Neuronal stem cell (in vitro differentiated cells): ENCODE data around the gene DTX3L.

Source experiments
- DNase-seq: peaks from one replicate; pipeline ENCODE4 v3.0.0-alpha.2; 2013; ENCODE audit warnings: low spot score
- H2AFZ ChIP-seq: one replicate; pipeline ENCODE4 v1.6.1; 2013; ENCODE audit warnings: mild to moderate bottlenecking, low read length, inconsistent platforms
- H2AK5ac ChIP-seq: 2 replicates; pipeline ENCODE4 v1.6.1; 2013; ENCODE audit warnings: low read depth, mild to moderate bottlenecking, inconsistent platforms, low read length, moderate library complexity, mixed read lengths
- H2BK120ac ChIP-seq: 2 replicates; pipeline ENCODE4 v1.6.1; 2013; ENCODE audit warnings: low read depth, mild to moderate bottlenecking, inconsistent platforms, low read length, moderate library complexity, mixed read lengths
- H2BK12ac ChIP-seq: one replicate; pipeline ENCODE4 v1.6.1; 2013; ENCODE audit warnings: low read length, inconsistent platforms
- H2BK15ac ChIP-seq: 2 replicates; pipeline ENCODE4 v1.6.1; 2013; ENCODE audit warnings: mild to moderate bottlenecking, low read length, inconsistent platforms, mixed read lengths
- H2BK5ac ChIP-seq: one replicate; pipeline ENCODE4 v1.6.1; 2013; ENCODE audit warnings: inconsistent platforms, mild to moderate bottlenecking, low read length, moderate library complexity
- H3K14ac ChIP-seq: one replicate; pipeline ENCODE4 v1.6.1; 2013; ENCODE audit warnings: low read length, inconsistent platforms
- H3K18ac ChIP-seq: 2 replicates; pipeline ENCODE4 v1.6.1; 2013; ENCODE audit warnings: low read length, inconsistent platforms
- H3K23ac ChIP-seq: 2 replicates; pipeline ENCODE4 v1.6.1; 2013; ENCODE audit warnings: low read depth, mild to moderate bottlenecking, mixed read lengths, low read length, inconsistent platforms; ENCODE audit not compliant: poor library complexity
- H3K27ac ChIP-seq: replicated peaks from 3 replicates; pipeline ENCODE4 v1.5.1; 2013; ENCODE audit warnings: low read length, inconsistent platforms
- H3K27me3 ChIP-seq, 3 experiments: 2 replicates each; pipeline ENCODE4 v1.6.1; 2013; ENCODE audit warnings: low read length in 3 of 3, mild to moderate bottlenecking in 2 of 3, inconsistent platforms in 1 of 3, low read depth in 1 of 3, mixed read lengths in 1 of 3, moderate library complexity in 1 of 3; ENCODE audit not compliant: control insufficient read depth in 3 of 3, insufficient read depth in 3 of 3
- H3K36me3 ChIP-seq, 2 donors: replicated peaks in 1 of 2; 2 replicates each; pipeline ENCODE4 v1.6.1; 2013; ENCODE audit warnings: low read length in 2 of 2; ENCODE audit not compliant: control insufficient read depth in 2 of 2, insufficient read depth in 2 of 2
- H3K4ac ChIP-seq: 2 replicates; pipeline ENCODE4 v1.6.1; 2013; ENCODE audit warnings: inconsistent platforms, mild to moderate bottlenecking, low read length, moderate library complexity
- H3K4me1 ChIP-seq, 2 donors: 1 replicate in 1 of 2; 2 replicates in 1 of 2; pipeline ENCODE4 v1.6.1; 2013; ENCODE audit warnings: low read length in 2 of 2, low read depth in 1 of 2; ENCODE audit not compliant: control insufficient read depth in 2 of 2, insufficient read depth in 1 of 2
- H3K4me2 ChIP-seq: one replicate; pipeline ENCODE4 v1.6.1; 2013; ENCODE audit warnings: mild to moderate bottlenecking, low read length, inconsistent platforms; ENCODE audit not compliant: insufficient read depth, poor library complexity, severe bottlenecking
- H3K4me3 ChIP-seq, 2 donors: 2 replicates each; pipeline ENCODE4 v1.5.1; 2013; ENCODE audit warnings: low read length in 2 of 2, mild to moderate bottlenecking in 2 of 2, inconsistent platforms in 1 of 2, moderate library complexity in 1 of 2
- H3K79me1 ChIP-seq: one replicate; pipeline ENCODE4 v1.6.1; 2013; ENCODE audit warnings: low read depth, mild to moderate bottlenecking, inconsistent platforms, low read length, moderate library complexity
- H3K9ac ChIP-seq: one replicate; pipeline ENCODE4 v1.6.1; 2013; ENCODE audit warnings: mild to moderate bottlenecking, low read depth, low read length, inconsistent platforms; ENCODE audit not compliant: poor library complexity
- H3K9me3 ChIP-seq, 2 donors: replicated peaks in 1 of 2; 2 replicates each; pipeline versions ENCODE3 to v1.6.1; 2013; ENCODE audit warnings: low read length in 2 of 2, mild to moderate bottlenecking in 2 of 2, inconsistent platforms in 1 of 2, low read depth in 1 of 2, mixed read lengths in 1 of 2, moderate library complexity in 1 of 2; ENCODE audit not compliant: control insufficient read depth in 2 of 2, insufficient read depth in 1 of 2
- H4K8ac ChIP-seq: one replicate; pipeline ENCODE4 v1.6.1; 2013; ENCODE audit warnings: low read depth, mild to moderate bottlenecking, inconsistent platforms, low read length, moderate library complexity
- H4K91ac ChIP-seq: one replicate; pipeline ENCODE4 v1.6.1; 2013; ENCODE audit warnings: low read length, low read depth, mild to moderate bottlenecking, inconsistent platforms; ENCODE audit not compliant: poor library complexity
- WGBS, 2 donors: extraction: QIAGEN DNeasy Blood & Tissue Kit; methylation state at CpG; one replicate each; pipeline ENCODE4 v1.1.7; 2013; ENCODE audit warnings: missing lambda C conversion rate in 2 of 2, mixed read lengths in 1 of 2; ENCODE audit not compliant: insufficient read length in 2 of 2, insufficient replicate concordance in 1 of 2; ENCODE audit errors: extremely low coverage in 2 of 2; 5-methylcytosine and 5-hydroxymethylcytosine counted together

DTX3L gene

DNA sequence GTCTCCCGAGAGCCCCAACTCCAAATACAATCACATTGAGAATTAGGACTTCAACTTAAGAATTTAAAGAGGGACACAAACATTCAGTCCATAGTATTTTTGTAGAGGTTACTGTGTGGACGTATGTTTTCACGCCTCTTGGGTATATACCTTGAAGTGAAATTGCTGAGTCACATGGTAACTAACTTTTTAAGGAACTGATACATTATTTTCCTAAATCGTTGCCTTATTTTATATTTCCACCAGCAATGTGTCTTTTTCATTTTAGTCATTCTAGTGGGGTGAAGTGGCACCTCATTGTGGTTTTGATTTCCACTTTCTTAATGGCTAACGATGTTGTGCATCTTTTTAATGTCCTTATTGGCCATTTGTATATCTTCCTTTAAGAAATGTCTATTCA is 25.2 kb downstream of the DTX3L start:
- H3K4me3 ChIP-seq, result no peak overlapping the region
- H3K14ac ChIP-seq, result no peak overlapping the region
- H2BK120ac ChIP-seq, result no peak overlapping the region
- H3K9ac ChIP-seq, result no peak overlapping the region
- no peaks in the 10 kb centered on the region for H3K36me3 ChIP-seq
- no peak overlapping the region for H3K27ac ChIP-seq
- H3K79me1 ChIP-seq, result no peaks in the 10 kb centered on the region
- H4K91ac ChIP-seq, result no peak overlapping the region
- H2AK5ac ChIP-seq, result no peak overlapping the region
- no peaks in the 10 kb centered on the region for H3K4me1 ChIP-seq
- no peak overlapping the region for H3K4me2 ChIP-seq
- no CpG with 5 or more reads among the region's 5 CpGs for WGBS, 2 donors
- no peak overlapping the region for H2AFZ ChIP-seq
- H2BK15ac ChIP-seq, result no peak overlapping the region
- DNase-seq, result no peak
- no peak overlapping the region for H4K8ac ChIP-seq
- H2BK5ac ChIP-seq, result no peak overlapping the region
- H3K4ac ChIP-seq, result no peak overlapping the region
- H3K27me3 ChIP-seq, result no peaks in the 10 kb centered on the region
- H3K18ac ChIP-seq, result no peak overlapping the region
- no peak overlapping the region for H2BK12ac ChIP-seq
- H3K9me3 ChIP-seq, result no peaks in the 10 kb centered on the region
- H3K23ac ChIP-seq, result no peak overlapping the region

DNA sequence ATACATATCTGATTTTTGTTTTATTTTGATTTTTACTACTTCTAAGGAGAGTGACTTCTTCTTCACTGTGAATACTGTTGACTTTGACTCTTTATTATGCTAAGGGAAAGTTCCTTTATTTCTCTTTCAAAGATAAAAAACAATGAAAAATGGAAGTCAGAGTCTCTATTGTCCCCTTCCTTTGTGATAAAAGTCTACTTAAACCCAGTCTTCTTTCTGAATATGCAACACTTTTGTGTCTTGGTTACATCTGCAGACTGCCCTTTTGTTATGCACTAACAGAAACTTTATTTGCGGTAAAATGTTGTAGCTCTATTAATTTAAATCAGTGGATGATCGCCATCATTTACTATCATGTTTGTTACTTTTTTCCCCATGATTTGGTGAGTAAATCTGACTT is 26.5 kb downstream of the DTX3L start:
- Histone ChIP-seq H2AK5ac (no peak overlapping the region), H3K9ac (no peak overlapping the region), H3K27me3 (no peaks in the 10 kb centered on the region), H3K79me1 (no peaks in the 10 kb centered on the region), H3K9me3 (no peaks in the 10 kb centered on the region), H3K23ac (no peak overlapping the region), H2BK120ac (no peak overlapping the region), H2BK12ac (no peak overlapping the region), H3K18ac (no peak overlapping the region), H2BK15ac (no peak overlapping the region), H3K4ac (no peak overlapping the region), H3K36me3 (no peaks in the 10 kb centered on the region), H3K4me2 (no peak overlapping the region), H3K4me3 (no peak overlapping the region), H2AFZ (no peak overlapping the region), H3K4me1 (no peaks in the 10 kb centered on the region), H3K14ac (no peak overlapping the region), H4K91ac (no peak overlapping the region), H4K8ac (no peak overlapping the region), H3K27ac (no peak overlapping the region), H2BK5ac (no peak overlapping the region)
- DNase-seq, result no peak
- no CpG with 5 or more reads among the region's 2 CpGs for WGBS, 2 donors

DNA sequence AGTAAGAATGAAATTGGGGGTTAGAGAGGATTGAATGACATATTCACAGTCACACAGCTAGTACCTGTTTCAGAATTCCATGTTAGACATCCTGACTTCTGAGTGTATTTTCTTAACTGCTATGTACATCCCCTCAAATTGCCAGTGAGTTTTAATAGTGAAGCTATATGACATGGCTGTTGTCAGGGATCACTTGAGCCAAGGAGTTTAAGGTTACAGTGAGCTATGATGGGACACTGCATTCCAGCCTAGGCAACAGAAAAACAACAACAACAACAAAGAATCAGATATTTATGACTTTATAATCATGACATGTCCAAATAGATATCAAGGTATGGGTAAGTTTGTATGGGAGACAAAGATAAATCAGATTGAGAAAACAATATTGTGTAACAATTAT is 29.9 kb downstream of the DTX3L start:
- Histone ChIP-seq H3K79me1 (no peaks in the 10 kb centered on the region), H3K23ac (no peak overlapping the region), H4K8ac (no peak overlapping the region), H2BK12ac (no peak overlapping the region), H2BK120ac (no peak overlapping the region), H3K14ac (no peak overlapping the region), H3K9ac (no peak overlapping the region), H2BK5ac (no peak overlapping the region), H3K4me3 (no peak overlapping the region), H3K9me3 (no peaks in the 10 kb centered on the region), H4K91ac (no peak overlapping the region), H3K18ac (no peak overlapping the region), H3K36me3 (no peaks in the 10 kb centered on the region), H2BK15ac (no peak overlapping the region), H2AFZ (no peak overlapping the region), H2AK5ac (no peak overlapping the region), H3K4ac (no peak overlapping the region), H3K4me1 (no peaks in the 10 kb centered on the region), H3K4me2 (no peak overlapping the region), H3K27me3 (no peaks in the 10 kb centered on the region), H3K27ac (no peak overlapping the region)
- no peak for DNase-seq

DNA sequence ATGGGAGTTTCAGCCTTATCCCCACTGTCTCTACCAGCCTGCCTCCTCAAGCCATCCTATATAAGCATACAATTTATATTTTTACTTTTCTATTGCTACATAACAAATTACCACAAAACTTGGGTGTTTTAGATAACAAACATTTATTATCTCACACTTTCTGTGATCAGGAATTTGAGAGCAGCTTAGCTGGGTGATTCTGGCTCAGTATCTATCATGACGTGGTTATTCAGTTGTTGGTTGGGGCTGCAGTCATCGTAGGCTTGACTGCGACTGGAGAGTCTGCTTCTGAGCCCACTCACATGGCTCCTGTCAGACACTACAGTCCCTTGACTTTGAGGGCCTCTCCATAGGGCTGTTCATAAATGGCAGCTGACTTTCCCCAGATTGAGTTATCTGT is 34.0 kb downstream of the DTX3L start:
- Histone ChIP-seq H3K4me1 (no peaks in the 10 kb centered on the region), H2BK12ac (no peak overlapping the region), H3K27me3 (peaks cover 0 to 4% (median 0%) of the 10 kb centered on the region in 3 experiments), H3K4me3 (no peak overlapping the region), H2BK15ac (no peak overlapping the region), H3K18ac (no peak overlapping the region), H4K8ac (no peak overlapping the region), H3K79me1 (no peaks in the 10 kb centered on the region), H3K4ac (no peak overlapping the region), H3K9ac (no peak overlapping the region), H3K9me3 (no peaks in the 10 kb centered on the region), H2AFZ (no peak overlapping the region), H3K4me2 (no peak overlapping the region), H3K23ac (no peak overlapping the region), H2BK120ac (no peak overlapping the region), H4K91ac (no peak overlapping the region), H3K14ac (no peak overlapping the region), H2AK5ac (no peak overlapping the region), H3K36me3 (no peaks in the 10 kb centered on the region), H2BK5ac (no peak overlapping the region), H3K27ac (no peak overlapping the region)
- no CpG with 5 or more reads among the region's 3 CpGs for WGBS, 2 donors
- no peak for DNase-seq
